Activated naive CD4-positive, alpha-beta T cell (primary cell): ENCODE measurements around the gene BMP10.
A peak's percentile ranks its signal among the peaks of the same experiment; 100 is the strongest.

Experiments used
- DNase-seq, 4 experiments: peaks; one replicate each; lab custom pipeline; 2025; lab: John Stamatoyannopoulos, UW

BMP10 gene, protein sequence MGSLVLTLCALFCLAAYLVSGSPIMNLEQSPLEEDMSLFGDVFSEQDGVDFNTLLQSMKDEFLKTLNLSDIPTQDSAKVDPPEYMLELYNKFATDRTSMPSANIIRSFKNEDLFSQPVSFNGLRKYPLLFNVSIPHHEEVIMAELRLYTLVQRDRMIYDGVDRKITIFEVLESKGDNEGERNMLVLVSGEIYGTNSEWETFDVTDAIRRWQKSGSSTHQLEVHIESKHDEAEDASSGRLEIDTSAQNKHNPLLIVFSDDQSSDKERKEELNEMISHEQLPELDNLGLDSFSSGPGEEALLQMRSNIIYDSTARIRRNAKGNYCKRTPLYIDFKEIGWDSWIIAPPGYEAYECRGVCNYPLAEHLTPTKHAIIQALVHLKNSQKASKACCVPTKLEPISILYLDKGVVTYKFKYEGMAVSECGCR

DNA sequence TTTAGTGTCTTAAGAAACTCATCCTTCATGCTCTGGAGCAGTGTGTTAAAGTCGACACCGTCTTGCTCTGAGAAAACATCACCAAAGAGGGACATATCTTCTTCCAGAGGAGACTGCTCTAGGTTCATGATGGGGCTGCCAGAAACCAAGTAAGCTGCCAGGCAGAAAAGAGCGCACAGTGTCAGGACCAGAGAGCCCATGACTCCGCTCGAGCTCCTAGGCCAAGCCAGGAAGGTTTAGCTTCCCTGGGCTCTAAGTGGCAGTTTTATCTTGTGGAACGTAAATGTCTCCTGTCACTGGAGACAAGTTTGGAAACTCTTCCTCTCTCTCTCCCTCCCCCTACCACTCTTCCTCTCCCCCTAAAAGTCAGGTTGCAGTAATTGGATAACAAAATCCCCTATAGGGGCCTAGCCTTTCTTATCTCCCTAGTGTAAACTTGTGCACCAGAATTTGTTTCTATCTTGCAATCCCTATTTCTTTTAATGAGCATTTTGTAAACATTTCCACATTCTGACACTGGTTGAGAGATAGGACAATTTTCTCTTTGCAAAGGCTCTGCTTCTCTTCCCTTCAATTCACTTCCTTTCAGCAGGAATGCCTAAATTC is at the start of gene BMP10:
TSS of gene BMP10 (minus strand) at position 239 of the 606 bp plus-strand sequence. CDS start at position 200, 39 bp downstream.
- no peak for DNase-seq

DNA sequence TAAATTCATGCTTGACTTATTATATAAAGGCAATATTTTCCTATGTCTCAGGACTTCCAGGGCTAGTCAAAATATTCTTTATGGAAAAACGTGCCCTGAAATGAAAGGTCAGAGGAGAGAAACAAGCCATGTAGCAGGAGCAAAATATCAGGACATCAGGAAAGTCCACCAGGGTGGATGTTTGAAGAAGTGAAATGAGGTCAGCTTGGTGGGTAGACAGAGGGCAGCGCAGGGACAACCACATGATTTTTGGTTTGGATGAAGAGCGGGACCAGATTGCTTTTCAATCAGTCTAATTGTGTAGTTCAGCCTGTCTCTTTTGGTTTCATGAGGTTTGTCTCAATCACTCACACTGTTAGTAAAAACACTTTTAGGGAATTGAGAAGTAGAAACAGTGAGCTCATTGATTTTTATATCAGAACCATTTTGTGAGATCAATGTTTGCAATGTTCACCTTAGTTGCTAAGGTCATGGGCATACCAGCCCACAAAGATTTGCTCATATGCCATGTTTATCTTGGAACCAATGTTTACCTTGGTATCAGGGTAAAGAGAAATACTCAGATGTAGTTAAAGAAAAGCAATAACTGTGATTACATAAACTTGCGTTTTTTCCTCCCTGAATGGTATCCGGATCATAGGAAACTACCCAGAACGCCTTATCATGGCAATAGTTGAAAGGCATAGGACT is 49.4 kb upstream of the BMP10 start:
- no peak for DNase-seq

DNA sequence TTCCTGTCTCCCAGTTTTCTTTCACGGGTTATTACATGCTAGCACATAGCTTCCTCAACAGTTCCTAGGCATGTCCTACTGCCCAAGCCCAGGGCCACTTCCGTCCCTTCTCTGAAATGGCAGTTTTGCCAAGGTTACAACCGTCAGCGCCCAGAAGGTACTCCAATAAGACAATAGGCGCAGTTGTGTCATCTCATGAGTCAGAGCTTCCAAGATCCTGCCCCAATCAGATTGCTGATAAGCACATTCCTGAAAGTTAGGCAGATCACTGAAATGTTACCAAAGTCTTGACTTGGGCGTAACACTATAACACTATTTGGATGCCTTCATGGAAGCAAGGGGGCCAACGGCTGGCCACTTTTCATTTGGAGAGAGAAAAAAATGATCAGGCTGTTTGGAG is 47.3 kb upstream of the BMP10 start:
- DNase-seq: no peak

DNA sequence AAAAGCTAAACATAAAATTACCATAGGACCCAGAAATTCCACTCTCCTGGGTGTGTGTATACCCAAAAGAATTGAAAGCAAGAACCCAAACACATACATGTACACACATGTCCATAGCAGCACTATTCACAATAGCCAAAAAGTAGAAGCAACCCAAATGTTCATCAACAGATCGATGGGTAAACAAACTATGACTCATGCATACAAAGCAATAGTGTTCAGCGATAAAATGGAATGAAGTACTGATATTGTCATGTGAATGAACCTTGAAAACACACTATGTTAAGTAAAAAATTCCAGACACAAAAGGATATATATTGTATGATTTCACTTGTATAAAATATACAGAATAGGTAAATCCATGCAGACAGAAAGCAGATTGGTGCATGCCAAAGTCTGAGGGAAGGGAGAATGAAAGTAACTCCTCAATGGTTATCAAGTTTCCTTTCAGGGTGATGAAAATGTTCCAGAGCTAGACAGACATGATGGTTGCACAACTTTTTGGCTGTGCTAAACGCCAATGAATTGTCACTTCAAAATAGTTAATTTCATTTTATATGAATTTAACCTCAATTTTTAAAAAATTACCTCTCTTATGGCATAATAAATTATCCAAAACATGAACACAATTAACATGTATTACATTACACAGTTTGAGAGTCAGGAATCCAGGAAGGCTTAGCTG is 46.0 kb upstream of the BMP10 start:
- DNase-seq: no peak

DNA sequence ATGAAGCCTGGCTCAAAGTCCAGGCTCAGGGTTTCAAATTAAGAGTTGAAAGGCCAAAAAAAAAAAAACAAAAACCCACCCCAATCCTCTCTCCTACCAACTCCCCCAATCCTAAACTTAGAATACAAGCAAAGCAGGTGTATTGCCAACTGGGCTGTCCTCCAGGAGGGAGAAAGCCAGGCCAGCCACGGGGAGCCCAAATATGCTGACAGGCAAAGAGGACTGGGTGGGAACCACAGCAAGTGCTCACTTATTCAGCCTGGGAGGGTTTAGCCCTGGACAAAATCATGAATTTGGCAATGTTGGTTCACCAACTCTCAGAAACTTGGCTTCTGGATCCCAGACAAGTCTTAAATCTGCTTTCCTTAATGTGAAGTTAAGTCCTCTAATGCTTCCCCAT is 45.0 kb upstream of the BMP10 start:
- no peak for DNase-seq

DNA sequence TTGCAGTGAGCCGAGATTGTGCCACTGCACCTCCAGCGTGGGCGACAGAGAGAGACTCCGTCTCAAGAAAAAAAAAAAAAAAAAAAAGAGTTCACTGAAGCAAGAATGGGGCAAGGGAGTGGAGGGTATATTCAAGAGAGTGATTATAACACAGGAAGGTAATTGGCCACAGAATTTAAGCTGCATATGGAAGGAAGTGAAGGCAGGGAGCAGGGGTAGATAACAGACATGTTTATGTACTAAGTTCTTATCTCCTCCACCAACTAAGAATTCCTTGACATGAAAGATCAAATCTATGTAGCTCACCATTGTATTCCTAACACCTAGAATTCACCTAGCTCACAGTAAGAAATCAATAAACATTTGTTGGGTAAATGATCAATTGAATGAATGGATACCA is 44.2 kb upstream of the BMP10 start:
- no peak for DNase-seq

DNA sequence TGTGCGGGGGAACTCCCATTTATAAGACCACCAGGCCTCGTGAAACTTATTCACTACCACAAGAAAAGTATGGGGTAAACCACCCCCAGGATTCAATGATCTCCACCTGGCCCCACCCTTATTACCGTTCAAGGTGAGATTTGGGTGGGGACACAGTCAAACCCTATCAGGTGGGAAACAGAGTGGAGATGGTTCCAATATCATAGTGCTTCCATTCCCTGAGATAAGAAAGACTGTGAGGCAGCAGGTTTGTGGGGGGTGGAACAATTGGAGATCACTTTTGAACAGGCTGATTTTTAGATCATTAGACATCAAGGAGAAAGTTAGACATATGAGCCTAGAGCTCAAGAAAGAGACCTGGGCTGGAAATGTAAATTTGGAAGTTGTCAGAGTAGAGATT is 42.2 kb upstream of the BMP10 start:
- DNase-seq: no peak

DNA sequence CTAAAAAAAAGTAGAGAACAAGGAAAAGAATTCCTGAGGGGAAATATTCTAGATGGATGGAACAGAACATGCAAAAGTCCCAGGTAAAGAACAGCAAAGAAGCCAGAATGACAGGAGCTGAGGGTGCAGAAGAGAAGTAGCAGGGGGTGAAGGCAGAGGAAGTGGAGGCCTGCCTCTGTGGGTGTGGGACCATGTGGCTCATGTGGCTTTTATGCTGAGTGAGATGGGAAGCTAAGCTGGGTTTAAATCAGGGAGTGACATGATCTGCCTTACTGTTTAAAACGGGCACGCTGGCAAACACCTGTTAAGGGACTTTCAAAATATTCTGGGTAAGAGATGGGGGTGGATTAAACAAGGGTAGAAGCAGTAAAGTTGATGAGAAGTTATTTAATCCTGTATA is 41.5 kb upstream of the BMP10 start:
- DNase-seq: no peak

DNA sequence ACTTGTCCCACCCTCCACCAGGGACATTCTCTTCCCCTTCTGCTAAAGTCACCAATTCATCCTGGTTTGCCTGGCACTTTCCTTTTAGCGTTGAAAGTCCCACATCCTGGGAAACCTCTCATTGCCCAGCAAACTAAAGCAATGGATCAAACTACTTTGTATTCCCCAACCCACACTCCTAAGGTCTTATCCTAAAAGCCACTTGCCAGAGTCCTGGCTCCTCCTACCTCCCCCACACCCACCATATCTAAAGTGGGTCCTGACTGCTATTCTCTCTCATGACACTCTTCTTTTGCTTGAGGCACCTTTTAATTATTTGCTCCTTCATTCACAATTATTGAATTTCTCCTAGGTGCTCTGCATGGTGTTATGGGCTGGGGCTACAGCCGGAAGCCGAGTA is 40.9 kb upstream of the BMP10 start:
- no peak for DNase-seq

DNA sequence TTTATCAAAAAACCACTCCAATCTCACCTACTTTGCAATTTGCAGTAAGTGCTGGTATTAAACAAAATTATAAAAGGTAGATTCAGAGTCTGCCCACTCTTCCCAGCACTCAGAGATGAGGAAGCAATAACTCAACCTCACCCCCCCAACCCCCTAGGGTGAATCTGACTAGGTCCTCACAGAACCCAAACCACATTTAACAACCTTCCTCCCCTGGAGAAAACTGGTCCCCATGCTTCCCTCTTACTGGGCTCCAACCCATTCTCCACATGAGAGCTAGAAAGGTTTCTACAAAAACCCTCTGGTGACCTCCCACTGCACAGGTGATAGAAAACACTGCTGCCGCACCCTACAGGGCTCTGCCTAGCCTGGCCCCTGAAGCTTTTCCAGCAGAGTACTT is 40.5 kb upstream of the BMP10 start:
- DNase-seq: no peak

DNA sequence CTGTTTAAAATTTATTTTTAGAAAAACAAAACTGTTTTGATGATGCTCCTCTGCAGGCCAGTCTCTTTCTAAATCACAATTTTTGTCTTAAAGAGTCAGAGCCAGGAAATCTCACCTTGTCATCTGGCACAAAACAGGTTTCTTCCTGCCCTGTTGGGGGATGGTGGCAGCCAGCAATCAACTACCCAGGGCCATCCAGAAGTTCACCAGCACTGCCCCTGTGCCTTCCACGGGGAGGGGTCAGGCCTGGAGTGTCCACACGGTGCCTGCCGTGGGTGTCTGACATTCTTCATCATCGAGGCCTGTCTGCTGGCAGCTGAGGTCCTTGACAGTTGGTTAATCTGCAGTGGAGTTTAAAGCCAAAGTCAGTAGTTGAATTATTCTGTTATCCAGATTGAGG is 40.0 kb upstream of the BMP10 start:
- DNase-seq: no peak

DNA sequence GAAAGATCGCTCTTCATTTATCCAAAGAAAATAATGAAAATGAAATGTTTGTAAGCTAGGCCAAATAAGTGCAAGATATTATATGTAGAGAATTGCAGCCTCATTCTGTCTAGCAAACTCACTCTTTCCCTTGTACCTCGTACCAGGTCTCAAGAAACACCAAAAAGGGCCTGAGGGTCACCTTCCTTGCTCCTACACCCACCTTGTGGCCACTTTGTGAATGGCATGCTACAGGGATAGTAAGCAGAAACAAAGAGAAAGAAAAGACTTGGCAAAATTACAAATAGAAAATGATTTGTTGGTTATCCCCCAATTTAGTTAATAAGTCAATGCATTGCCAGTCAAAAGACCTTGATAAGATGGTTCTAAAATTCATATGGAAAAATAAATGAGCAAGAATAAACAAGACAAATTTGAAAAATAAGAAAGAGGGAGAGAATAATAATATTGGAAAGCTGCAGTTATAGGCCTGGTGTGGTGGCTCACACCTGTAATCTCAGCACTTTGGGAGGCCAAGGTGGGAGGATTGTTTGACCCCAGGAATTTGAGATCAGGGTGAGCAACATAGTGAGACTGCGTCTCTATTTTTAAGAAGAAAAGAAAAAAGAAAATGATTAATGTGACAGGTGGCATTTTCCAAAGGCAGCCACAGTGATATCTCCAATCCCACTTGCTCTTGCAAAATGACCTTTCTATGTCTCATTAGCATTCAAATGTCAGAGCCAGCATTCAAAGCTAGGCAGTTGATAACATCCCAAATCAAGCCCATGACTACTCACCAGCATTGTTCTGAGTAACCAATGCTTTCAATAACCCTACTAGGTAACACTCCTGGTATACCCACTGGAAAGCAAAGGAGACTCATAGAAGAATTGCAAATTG is 38.8 kb upstream of the BMP10 start:
- DNase-seq: peak; percentile 4 to 56 (median 40)

DNA sequence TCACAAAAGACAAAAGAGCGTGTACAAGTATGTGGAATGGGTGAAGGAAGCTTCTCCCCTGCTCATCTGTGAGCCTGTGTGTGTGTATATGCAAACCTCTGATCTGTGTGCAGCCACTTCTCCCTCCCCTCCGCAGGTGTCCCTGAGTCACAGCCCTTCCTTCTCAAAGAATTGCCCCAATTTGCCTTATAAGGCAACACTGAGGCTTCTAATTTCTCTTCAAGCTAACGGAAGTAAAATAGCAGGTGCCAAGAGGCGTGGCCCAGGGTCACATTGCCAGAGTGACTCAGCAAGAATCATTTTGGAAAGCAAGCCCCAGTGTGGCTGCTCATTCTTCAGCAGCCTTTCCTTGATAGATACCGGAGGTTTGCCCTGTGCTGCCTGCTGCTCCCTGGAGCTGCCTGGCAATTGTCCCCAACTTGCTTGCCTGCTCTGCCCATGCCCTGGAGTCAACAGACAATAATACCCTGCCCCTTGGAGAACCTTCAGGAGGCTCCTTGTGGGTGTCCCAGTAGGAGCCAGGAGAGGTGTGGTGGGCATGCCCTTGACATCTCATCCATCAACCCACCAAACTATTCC is 37.3 kb upstream of the BMP10 start:
- peak; percentile 8 to 67 (median 44) for DNase-seq

DNA sequence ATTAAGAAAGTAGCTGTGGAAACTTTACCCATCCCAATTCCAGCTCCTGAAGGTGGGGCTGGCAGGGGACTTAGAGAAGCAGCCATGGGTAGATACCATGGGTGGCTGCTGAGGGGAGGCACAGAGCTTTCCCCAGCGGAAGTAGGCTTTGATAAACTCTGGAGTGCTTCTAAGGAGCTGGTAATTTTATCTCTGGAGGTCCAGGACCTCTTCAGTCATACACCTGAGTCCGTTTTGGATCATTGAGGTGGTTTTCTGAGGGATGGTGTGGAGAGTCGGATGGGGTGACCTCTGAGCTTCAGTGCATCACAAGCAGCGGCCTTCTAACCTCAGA is 36.7 kb upstream of the BMP10 start:
- DNase-seq: no peak

DNA sequence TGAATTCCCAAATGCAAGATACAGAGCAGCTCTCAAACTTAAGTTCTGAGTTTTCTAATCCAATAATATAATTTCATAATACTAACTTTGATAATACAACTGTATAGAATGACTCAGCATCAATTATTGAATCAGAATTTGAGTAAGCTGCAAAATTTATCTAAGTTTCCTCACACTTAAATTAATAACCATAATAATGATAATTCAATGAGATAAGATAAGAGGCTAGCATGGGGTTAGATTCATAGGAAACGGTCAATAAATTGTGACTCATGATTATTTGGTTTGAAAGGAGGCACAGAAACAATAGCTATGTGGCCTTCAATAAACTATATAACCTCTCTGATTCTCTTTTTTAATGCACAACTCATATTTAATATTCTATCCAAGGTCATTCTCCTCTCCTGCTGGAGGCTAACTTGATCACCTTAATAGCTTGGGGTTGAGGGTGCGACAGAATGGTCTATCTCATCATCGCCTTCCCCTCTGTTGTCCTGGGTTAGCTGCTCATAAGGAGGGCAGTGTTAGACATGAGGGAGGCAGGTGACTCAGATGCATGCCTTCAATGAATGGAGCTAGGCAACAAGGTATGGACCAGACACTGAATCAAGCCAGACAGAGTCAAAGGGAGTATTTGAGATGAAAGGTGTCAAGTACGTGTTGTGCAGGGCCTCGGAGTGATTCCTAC is 36.2 kb upstream of the BMP10 start:
- DNase-seq: no peak

DNA sequence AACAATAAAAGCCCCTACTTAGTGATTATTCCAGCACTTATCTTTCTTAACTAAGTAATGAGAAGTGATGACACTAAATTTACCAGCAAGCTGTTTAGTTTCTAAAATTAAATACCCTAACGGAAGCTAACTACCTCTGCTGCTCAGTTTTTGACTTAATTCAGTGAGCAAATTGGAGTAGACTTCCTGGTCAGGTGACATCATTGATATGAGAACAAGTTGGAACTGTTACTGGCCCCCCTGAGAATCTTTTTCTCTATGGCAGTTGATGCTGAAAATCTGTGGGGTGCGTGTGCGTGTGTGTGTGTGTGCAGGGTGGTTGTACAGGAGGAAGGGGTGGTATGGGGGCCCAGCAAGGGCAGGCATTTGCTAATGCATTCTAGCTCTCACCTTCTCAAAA is 35.5 kb upstream of the BMP10 start:
- DNase-seq: no peak

DNA sequence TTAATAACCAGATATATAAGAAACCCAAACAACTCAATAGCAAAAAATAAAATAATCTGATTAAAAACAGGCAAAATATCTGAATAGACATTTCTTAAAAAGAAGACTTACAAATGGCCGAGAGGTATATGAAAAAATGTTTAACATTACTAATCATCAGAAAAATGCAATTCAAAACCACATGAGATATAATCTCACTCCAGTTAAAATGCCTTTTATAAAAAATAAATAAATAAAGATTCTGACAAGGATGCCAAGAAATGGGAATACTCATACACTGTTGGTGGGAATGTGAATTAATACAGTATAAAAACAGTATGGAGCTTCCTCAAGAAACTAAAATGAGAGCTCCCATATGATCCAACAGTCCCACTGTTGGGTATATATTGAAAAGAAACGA is 33.9 kb upstream of the BMP10 start:
- no peak for DNase-seq

DNA sequence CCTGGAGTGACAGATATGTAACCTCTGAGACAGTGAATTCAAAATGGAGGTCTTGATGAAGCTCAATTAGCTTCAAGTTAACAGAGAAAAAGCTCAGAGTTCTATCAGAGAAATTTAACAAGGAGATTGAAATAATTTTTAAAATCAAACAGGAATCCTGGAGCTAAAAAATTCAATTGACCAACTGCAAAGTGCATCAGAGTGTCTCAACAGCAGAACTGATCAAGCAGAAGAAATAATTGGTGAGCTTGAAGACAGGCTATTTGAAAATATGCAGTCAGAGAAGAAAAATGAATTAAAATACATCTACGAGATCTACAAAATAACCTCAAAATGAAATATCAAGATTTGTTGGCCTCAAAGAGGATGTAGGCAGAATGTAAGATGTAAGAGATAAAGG is 30.4 kb upstream of the BMP10 start:
- DNase-seq: no peak

DNA sequence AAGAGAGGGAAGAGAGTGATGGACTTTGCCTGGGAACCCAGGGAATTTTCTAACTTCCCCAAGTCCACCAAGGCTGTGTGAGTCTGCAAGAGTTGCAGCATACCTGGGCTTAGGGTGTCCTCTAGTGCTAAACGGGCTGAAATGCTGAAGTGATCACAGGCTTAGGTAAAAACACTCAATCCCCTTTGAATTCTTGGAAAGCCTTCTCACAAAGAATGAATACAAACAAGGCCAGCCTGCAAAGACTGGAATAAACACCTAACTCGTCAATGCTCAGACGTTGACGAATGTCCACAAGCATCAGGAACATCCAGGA is 30.0 kb upstream of the BMP10 start:
- DNase-seq: no peak

DNA sequence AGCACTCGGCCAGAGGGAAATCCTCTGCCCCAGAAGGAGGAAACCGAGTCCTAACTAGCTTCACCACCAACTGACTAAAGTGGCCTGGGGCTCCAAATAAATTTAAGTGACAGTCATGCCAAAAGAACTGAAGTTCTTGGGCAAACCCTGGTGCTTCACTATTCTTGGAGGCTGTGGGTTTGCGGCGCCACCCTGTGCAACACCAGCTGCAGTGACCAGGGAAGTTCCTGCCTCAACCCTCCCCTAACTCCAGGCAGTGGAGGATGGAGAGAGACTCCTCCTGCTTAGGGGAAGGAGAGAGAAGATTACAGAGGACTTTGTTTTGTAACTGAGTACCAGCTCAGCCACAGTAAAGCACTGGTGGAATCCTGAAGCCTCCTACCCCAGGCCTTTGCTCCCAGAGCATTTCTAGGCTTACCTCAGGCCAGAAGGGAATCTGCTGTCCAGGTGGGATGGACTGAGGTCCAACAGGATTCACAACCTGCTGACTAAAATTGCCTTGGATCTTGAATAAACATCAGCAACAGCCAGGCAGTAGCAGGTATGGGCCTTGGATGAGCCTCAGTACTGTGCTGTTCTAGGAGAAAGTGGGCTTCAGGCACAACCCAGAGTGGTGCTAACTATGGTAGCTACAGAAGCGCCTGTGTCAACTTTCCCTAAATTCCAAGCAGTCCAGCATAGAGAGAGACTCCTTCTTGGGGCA is 29.4 kb upstream of the BMP10 start:
- DNase-seq: no peak
